Spleen (tissue), 7 donors: Measurements from ENCODE around the gene OR10AD1.

Experiments used
- POLR2AphosphoS5 ChIP-seq, 3 donors: sonication (generic); formaldehyde crosslinking; IDR thresholded peaks; one replicate each; pipeline ENCODE4 v1.5.1; 2017; ENCODE audit warnings: antibody characterized with exemption in 3 of 3
- TF ChIP-seq, protein P1 (sequence below), 11 experiments: fragments of 200-600 bp in 7 of 11; fragments of 450-650 bp in 4 of 11; sonication (generic) in 4 of 11; IDR thresholded peaks in 8 of 11; conservative IDR thresholded peaks in 3 of 11; 1 replicate in 7 of 11; 2 replicates in 4 of 11; pipeline versions ENCODE4 v1.4.0 to v1.8.0; 2016 to 2021; ENCODE audit warnings: antibody characterized with exemption in 11 of 11, inconsistent platforms in 4 of 11, mild to moderate bottlenecking in 1 of 11
- donor health status: DM: no; HTN: no; CAD: no; lungs with moderate emphysema.
- donor health status: DM: no; HTN: no; CAD: no.
- donor health status: DM: no; HTN: no; CAD: no.

DNA sequence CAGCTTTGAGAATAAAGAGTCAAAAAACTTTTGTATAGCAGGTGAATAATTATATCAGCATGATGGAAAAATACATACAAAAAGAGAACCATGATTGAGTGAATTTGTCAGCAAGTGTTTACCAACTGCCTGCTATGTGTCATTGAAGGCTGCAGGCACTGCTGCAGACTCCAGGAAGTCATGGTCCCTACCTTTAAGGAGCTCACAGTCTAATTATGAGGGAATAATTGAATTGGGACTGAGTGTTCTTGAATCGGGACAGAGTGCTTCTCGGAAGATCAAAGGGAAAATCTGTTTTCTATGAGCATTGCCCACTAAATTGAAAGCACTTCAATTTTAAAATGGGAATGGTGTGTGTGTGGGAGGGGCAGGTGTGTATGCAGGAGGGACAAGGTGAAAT lies 9.5 kb downstream of the OR10AD1 start:
- TF ChIP-seq, protein P1, sequence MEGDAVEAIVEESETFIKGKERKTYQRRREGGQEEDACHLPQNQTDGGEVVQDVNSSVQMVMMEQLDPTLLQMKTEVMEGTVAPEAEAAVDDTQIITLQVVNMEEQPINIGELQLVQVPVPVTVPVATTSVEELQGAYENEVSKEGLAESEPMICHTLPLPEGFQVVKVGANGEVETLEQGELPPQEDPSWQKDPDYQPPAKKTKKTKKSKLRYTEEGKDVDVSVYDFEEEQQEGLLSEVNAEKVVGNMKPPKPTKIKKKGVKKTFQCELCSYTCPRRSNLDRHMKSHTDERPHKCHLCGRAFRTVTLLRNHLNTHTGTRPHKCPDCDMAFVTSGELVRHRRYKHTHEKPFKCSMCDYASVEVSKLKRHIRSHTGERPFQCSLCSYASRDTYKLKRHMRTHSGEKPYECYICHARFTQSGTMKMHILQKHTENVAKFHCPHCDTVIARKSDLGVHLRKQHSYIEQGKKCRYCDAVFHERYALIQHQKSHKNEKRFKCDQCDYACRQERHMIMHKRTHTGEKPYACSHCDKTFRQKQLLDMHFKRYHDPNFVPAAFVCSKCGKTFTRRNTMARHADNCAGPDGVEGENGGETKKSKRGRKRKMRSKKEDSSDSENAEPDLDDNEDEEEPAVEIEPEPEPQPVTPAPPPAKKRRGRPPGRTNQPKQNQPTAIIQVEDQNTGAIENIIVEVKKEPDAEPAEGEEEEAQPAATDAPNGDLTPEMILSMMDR (IDR thresholded peaks at IDR 0.05 in 8 of 11, conservative IDR thresholded peaks at IDR 0.05 in 3 of 11), result no peak
- TF ChIP-seq POLR2AphosphoS5 (IDR thresholded peaks at IDR 0.05), result no peak
